Epithelial cell of esophagus (primary cell): ENCODE results near the gene LIN7C.

Experiments
- DNase-seq: peaks from one replicate; pipeline ENCODE4 v3.0.0; 2010; ENCODE audit warnings: low read depth
- H3K4me3 ChIP-seq: 2 replicates; pipeline ENCODE4 v1.5.1; 2011; ENCODE audit warnings: mild to moderate bottlenecking, low read length, control low read depth
- TF ChIP-seq, protein P1 (sequence below): IDR thresholded peaks from 2 replicates; pipeline ENCODE4 v1.5.1; 2011; ENCODE audit warnings: low read depth, mild to moderate bottlenecking, low read length, control low read depth, inconsistent platforms; ENCODE audit not compliant: insufficient read depth; ENCODE audit errors: missing control alignments

LIN7C gene

DNA sequence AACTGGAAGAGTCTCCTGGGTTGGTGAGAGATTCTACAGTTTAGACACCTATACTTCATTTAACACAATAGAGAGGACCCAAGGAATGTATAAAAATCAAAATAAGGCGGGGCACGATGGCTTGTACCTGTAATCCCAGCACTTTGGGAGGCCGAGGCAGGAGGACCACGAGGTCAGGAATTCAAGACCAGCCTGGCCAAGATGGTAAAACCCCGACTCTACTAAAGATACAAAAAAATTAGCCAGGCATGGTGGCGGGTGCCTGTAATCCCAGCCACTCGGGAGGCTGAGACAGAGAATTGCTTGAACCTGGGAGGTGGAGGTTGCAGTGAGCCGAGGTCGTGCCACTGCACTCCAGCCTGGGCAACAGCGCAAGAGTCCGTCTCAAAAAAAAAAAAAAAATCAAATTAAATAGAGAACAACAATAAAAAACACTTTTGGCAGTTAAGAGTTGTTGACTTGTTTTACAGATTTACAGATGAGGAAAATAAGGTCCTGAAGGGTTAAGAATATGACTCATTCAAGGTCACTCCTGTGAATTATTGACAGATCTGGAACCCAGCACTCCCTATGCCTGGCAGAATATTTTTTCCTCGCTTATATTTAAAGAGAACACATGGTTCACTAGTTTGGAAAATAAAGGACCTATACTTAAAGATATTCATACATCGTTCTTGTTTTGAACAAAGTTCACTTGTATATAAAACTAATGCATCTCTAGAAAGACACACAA lies 39.2 kb downstream of the LIN7C start:
- DNase-seq: no peak
- TF ChIP-seq, protein P1, sequence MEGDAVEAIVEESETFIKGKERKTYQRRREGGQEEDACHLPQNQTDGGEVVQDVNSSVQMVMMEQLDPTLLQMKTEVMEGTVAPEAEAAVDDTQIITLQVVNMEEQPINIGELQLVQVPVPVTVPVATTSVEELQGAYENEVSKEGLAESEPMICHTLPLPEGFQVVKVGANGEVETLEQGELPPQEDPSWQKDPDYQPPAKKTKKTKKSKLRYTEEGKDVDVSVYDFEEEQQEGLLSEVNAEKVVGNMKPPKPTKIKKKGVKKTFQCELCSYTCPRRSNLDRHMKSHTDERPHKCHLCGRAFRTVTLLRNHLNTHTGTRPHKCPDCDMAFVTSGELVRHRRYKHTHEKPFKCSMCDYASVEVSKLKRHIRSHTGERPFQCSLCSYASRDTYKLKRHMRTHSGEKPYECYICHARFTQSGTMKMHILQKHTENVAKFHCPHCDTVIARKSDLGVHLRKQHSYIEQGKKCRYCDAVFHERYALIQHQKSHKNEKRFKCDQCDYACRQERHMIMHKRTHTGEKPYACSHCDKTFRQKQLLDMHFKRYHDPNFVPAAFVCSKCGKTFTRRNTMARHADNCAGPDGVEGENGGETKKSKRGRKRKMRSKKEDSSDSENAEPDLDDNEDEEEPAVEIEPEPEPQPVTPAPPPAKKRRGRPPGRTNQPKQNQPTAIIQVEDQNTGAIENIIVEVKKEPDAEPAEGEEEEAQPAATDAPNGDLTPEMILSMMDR: no peak
- H3K4me3 ChIP-seq: no peak overlapping the region

DNA sequence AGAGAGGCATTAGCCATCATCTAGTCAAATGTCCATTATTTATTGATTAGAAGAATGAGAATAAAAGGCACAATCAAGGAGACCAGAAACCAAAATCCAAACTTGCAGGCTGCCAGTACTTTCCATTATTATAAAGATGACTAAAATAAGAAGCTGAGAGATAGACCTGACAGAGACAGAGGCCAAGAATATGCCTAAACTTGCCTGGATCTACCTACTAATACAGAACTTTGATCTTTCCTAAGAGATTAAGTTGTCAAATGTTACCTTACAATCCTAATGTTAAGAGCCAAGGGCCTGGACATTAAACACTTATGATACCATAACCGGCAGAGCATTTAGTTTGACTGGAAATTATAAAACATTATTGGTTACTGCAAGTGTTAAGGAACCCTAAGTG lies 40.2 kb downstream of the LIN7C start:
- peak; percentile 70 for DNase-seq
- H3K4me3 ChIP-seq: peak overlapping the region; percentile 7
- TF ChIP-seq, protein P1: no peak

DNA sequence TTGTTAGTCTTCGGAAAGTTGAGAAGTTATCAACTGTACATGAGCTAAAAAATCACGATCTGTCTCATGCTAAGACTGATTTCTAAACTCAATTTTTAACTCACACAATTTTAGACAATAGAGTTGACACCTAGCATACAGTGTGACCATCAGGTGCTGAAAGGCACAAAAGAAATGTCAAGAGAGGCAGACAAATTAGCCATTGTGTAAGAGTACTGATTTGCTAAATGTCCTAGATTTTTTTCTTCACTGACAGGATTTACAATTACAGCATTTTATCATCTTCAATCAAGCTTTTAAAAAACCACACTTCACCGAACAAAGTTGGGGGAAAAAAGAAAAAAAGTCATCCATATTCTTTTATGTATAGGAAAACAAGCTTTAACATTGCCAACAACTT lies 40.9 kb downstream of the LIN7C start:
- DNase-seq: no peak
- TF ChIP-seq, protein P1: no peak
- no peak overlapping the region for H3K4me3 ChIP-seq

DNA sequence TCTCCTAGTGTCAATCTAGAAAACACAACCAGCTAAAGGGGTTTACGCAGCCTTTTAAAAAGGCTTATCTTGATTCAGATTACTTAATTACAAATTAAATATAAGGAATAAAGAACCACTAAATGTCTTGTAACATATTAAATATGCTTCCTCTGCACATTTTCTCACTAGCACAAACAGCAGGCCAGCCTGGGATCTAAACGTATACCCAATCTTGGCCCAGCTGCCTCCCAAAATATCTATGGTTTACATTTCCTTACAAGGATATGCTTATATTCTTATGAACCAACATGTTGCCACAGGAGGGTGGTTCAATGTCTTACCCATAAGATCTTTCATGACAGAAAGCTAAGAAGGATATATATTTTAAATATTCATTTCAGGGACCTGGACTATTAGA lies 41.7 kb downstream of the LIN7C start:
- DNase-seq: peak; percentile 22
- no peak overlapping the region for H3K4me3 ChIP-seq

DNA sequence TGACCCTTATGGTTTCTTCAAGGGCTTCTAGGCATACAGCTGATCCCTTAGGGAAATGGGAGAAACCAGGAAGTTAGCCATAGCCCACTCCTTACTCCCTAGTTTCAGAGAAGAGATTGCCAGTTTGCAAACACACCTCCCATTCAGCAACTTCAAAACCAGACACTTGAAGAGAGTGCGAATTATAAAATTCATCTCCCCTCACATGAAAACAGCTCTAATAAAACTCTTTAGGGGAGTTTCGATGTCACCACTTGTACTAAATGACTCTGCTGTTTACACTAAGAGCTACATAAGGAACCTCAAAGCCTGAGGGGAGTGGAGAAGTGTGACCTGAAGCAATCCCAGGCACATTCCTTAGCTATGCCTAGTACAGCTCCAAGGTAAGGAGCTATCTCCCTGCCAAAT lies 42.3 kb downstream of the LIN7C start:
- TF ChIP-seq, protein P1: no peak
- DNase-seq: peak; percentile 86
- H3K4me3 ChIP-seq: no peak overlapping the region

More for the DNA sequence above, 41.7 kb downstream of the LIN7C start:
- TF ChIP-seq, protein P1: no peak

DNA sequence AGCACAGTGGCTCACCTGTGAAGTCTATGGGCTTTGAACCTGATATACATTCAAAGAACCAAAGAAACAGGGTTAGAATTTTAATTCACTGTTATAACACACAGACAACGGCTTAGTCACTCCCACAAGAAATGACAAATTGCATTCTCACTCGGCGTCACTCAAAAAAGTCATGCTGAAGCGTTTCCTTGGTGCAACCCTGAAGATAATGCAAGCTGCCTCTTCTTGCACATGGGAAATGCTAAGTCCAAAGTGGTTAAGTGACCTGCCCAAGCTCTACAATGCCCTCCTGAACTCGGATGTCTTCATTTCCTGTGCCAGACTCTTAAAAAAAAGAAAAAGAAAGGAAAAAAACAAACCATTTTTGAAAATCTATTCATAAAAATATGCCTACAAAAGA lies 44.0 kb downstream of the LIN7C start:
- no peak overlapping the region for H3K4me3 ChIP-seq
- TF ChIP-seq, protein P1: no peak
- peak; percentile 75 for DNase-seq
